OCI-LY1 (cell line): ENCODE data around the gene PDE4D.

Source experiments
- H2AFZ ChIP-seq: fragments of 200-600 bp; sonication (generic), shearing (Covaris generic); 2 replicates; pipeline ENCODE4 v1.6.0; 2014; ENCODE audit warnings: antibody characterized with exemption, mild to moderate bottlenecking, low read length
- H3F3A ChIP-seq: fragments of 200-600 bp; sonication (generic), shearing (Covaris generic); 2 replicates; pipeline ENCODE4 v1.6.0; 2014; ENCODE audit warnings: mild to moderate bottlenecking, antibody characterized with exemption, low read length, moderate library complexity; ENCODE audit not compliant: insufficient read depth
- H3K27ac ChIP-seq: fragments of 200-600 bp; sonication (generic); 2 replicates; pipeline ENCODE4 v1.5.1; 2014; ENCODE audit warnings: low read length, mixed run types, mild to moderate bottlenecking, low read depth; ENCODE audit not compliant: poor library complexity, severe bottlenecking
- H3K27me3 ChIP-seq: fragments of 200-600 bp; sonication (generic); 2 replicates; pipeline ENCODE4 v1.6.0; 2014; ENCODE audit warnings: antibody characterized with exemption, mild to moderate bottlenecking, low read length, moderate library complexity; ENCODE audit not compliant: insufficient read depth
- H3K36me3 ChIP-seq: fragments of 200-600 bp; sonication (generic); 2 replicates; pipeline ENCODE4 v1.6.1; 2014; ENCODE audit warnings: mild to moderate bottlenecking, antibody characterized with exemption, low read length, moderate library complexity, mixed read lengths; ENCODE audit not compliant: insufficient read depth
- H3K4me1 ChIP-seq: fragments of 200-600 bp; sonication (generic); 2 replicates; pipeline ENCODE4 v1.5.1; 2014; ENCODE audit warnings: mild to moderate bottlenecking, low read length, moderate library complexity; ENCODE audit not compliant: insufficient read depth, severe bottlenecking
- H3K4me2 ChIP-seq: fragments of 200-600 bp; sonication (generic), shearing (Covaris generic); 2 replicates; pipeline ENCODE4 v1.6.1; 2014; ENCODE audit warnings: low read length
- H3K4me3 ChIP-seq: fragments of 200-600 bp; sonication (generic); 2 replicates; pipeline ENCODE4 v1.5.1; 2014; ENCODE audit warnings: low read length, low read depth, mild to moderate bottlenecking, mixed read lengths; ENCODE audit not compliant: poor library complexity, severe bottlenecking
- H3K79me2 ChIP-seq: fragments of 200-600 bp; shearing (Covaris generic); 2 replicates; pipeline ENCODE4 v1.6.1; 2016; ENCODE audit warnings: mixed run types, low read length, mixed read lengths; ENCODE audit not compliant: insufficient read depth
- H3K9ac ChIP-seq: fragments of 200-600 bp; sonication (generic), shearing (Covaris generic); 2 replicates; pipeline ENCODE4 v1.6.1; 2014; ENCODE audit warnings: mild to moderate bottlenecking, low read length, mixed read lengths
- H3K9me2 ChIP-seq: fragments of 200-600 bp; sonication (generic), shearing (Covaris generic); 2 replicates; pipeline ENCODE4 v1.6.1; 2014; ENCODE audit warnings: low read depth, mild to moderate bottlenecking, low read length, mixed read lengths
- H3K9me3 ChIP-seq: fragments of 200-600 bp; shearing (Covaris generic); 2 replicates; pipeline ENCODE4 v1.6.1; 2014; ENCODE audit warnings: low read length, mixed read lengths
- H4K20me1 ChIP-seq: fragments of 200-600 bp; sonication (generic), shearing (Covaris generic); 2 replicates; pipeline ENCODE4 v1.6.0; 2016; ENCODE audit warnings: mild to moderate bottlenecking, low read length; ENCODE audit not compliant: insufficient read depth
- EZH2 ChIP-seq: fragments of 200-600 bp; sonication (generic), shearing (Covaris generic); IDR thresholded peaks from 2 replicates; pipeline ENCODE4 v1.8.0; 2017; ENCODE audit warnings: borderline replicate concordance, mixed run types, mild to moderate bottlenecking, antibody characterized with exemption, low read length, moderate library complexity, mixed read lengths
- TF ChIP-seq, protein P1 (sequence below): fragments of 200-600 bp; sonication (generic), shearing (Covaris generic); IDR thresholded peaks from 2 replicates; pipeline ENCODE4 v1.5.1; 2017; ENCODE audit warnings: mild to moderate bottlenecking, antibody characterized with exemption, low read length, moderate library complexity, mixed read lengths

Gene PDE4D

DNA sequence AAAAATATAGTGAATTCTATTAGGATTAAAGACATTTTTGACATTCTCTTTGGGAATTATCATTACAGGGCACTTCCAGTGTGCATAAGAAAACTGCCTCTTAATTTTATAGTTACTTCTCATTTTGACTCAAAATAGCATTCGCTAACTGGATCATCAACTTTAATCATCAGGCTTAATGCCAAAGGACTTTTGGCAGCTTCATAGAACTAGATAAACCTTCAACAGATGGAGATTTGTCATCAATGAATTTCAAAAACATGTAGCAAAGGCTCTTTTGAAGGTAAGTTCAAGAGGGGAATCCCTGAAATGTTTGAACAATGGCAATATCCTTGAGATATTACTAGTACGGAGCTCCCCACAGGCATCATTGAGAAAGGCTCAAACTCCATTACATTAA, 447.2 kb downstream of the PDE4D start:
- Histone ChIP-seq H3F3A (no peaks in the 10 kb centered on the region), H3K4me1 (no peaks in the 10 kb centered on the region), H3K9me2 (no peaks in the 10 kb centered on the region), H3K9me3 (no peaks in the 10 kb centered on the region), H3K27ac (no peak overlapping the region), H3K9ac (no peak overlapping the region), H3K79me2 (no peaks in the 10 kb centered on the region), H3K27me3 (no peaks in the 10 kb centered on the region), H3K36me3 (no peaks in the 10 kb centered on the region), H3K4me3 (no peak overlapping the region), H2AFZ (no peak overlapping the region), H3K4me2 (no peak overlapping the region), H4K20me1 (no peaks in the 10 kb centered on the region)
- no peak for TF ChIP-seq EZH2
- TF ChIP-seq, protein P1, sequence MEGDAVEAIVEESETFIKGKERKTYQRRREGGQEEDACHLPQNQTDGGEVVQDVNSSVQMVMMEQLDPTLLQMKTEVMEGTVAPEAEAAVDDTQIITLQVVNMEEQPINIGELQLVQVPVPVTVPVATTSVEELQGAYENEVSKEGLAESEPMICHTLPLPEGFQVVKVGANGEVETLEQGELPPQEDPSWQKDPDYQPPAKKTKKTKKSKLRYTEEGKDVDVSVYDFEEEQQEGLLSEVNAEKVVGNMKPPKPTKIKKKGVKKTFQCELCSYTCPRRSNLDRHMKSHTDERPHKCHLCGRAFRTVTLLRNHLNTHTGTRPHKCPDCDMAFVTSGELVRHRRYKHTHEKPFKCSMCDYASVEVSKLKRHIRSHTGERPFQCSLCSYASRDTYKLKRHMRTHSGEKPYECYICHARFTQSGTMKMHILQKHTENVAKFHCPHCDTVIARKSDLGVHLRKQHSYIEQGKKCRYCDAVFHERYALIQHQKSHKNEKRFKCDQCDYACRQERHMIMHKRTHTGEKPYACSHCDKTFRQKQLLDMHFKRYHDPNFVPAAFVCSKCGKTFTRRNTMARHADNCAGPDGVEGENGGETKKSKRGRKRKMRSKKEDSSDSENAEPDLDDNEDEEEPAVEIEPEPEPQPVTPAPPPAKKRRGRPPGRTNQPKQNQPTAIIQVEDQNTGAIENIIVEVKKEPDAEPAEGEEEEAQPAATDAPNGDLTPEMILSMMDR: no peak

DNA sequence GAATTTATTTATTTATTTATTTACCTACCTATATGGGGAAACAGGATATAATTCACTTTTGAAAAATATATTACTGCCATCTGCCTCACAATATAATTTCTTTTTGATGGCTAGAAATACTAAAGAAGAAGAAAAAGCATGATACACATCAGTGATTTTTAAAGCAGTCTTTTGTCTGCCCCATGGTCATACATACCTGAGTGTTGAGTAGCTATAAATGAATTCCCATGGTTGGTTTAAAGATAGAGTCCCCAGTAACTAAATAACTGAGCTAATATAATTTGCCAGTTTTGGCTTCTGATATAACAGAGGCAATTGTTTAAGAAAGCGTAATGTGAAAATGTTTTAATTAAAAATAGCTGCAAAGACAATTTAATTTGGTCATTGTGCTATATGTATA, 447.8 kb downstream of the PDE4D start:
- H3K27ac ChIP-seq: no peak overlapping the region
- no peak overlapping the region for H3K4me2 ChIP-seq
- H3K9me3 ChIP-seq: no peaks in the 10 kb centered on the region
- H3K4me1 ChIP-seq: no peaks in the 10 kb centered on the region
- no peaks in the 10 kb centered on the region for H3K36me3 ChIP-seq
- H4K20me1 ChIP-seq: no peaks in the 10 kb centered on the region
- TF ChIP-seq, protein P1: no peak
- no peak for TF ChIP-seq EZH2
- H3K9ac ChIP-seq: no peak overlapping the region
- H3F3A ChIP-seq: no peaks in the 10 kb centered on the region
- no peaks in the 10 kb centered on the region for H3K9me2 ChIP-seq
- H2AFZ ChIP-seq: no peak overlapping the region
- H3K79me2 ChIP-seq: no peaks in the 10 kb centered on the region
- no peak overlapping the region for H3K4me3 ChIP-seq
- no peaks in the 10 kb centered on the region for H3K27me3 ChIP-seq

DNA sequence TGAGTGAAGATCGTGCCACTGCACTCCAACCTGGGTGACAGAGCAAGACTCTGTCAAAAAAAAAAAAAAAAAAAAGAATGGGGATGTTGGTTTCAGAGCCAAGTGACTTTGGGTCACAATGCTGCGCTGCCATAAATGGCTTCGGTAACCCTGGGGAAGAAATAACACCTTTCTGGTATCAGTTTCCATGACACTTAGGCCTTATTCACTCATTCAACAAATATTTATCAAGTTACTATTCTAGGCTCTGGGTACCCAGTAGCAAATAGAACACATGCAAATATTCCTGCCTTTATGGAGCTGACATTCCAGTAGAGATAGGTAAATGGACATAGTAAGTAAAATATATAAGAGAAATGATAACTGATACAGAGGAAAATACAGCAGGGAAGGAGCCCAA, 454.2 kb downstream of the PDE4D start:
- H3K4me2 ChIP-seq: no peak overlapping the region
- no peaks in the 10 kb centered on the region for H3K4me1 ChIP-seq
- no peaks in the 10 kb centered on the region for H3K27me3 ChIP-seq
- TF ChIP-seq, protein P1: no peak
- no peak for TF ChIP-seq EZH2
- H3F3A ChIP-seq: no peaks in the 10 kb centered on the region
- no peaks in the 10 kb centered on the region for H3K9me3 ChIP-seq
- no peak overlapping the region for H3K4me3 ChIP-seq
- no peak overlapping the region for H3K9ac ChIP-seq
- H2AFZ ChIP-seq: no peak overlapping the region
- H3K9me2 ChIP-seq: no peaks in the 10 kb centered on the region
- H3K36me3 ChIP-seq: no peaks in the 10 kb centered on the region
- no peaks in the 10 kb centered on the region for H3K79me2 ChIP-seq
- no peaks in the 10 kb centered on the region for H4K20me1 ChIP-seq
- no peak overlapping the region for H3K27ac ChIP-seq
